Nephron progenitor cell (in vitro differentiated cells): ENCODE results near the gene ROBO2.

ENCODE experiments used
- DNase-seq: peaks from one replicate; pipeline ENCODE4 v3.0.0; 2021
- H3K27ac Mint-ChIP-seq: 2 replicates; pipeline ENCODE4 v1.8.0; 2021; ENCODE audit warnings: mild to moderate bottlenecking, moderate library complexity, mixed read lengths
- H3K27me3 Mint-ChIP-seq: 2 replicates; pipeline ENCODE4 v1.8.0; 2021; ENCODE audit warnings: mild to moderate bottlenecking, low read depth, mixed read lengths; ENCODE audit not compliant: poor library complexity
- H3K36me3 Mint-ChIP-seq: 2 replicates; pipeline ENCODE4 v1.8.0; 2021; ENCODE audit warnings: low read depth, mixed read lengths
- H3K4me1 Mint-ChIP-seq: 2 replicates; pipeline ENCODE4 v1.8.0; 2021; ENCODE audit warnings: mixed read lengths
- H3K4me3 Mint-ChIP-seq: 2 replicates; pipeline ENCODE4 v1.8.0; 2021; ENCODE audit warnings: mild to moderate bottlenecking, moderate library complexity, mixed read lengths
- H3K9me3 Mint-ChIP-seq: 2 replicates; pipeline ENCODE4 v1.8.0; 2021; ENCODE audit warnings: mild to moderate bottlenecking, moderate library complexity, mixed read lengths
- CTCF ChIP-seq: fragments of 200-600 bp; sonication (generic); IDR thresholded peaks from 2 replicates; pipeline ENCODE4 v1.5.0; 2021; ENCODE audit warnings: antibody characterized with exemption

ROBO2 gene

GRCh38 chr3:77146004-77146403 lies 106.1 kb downstream of the ROBO2 start:
- H3K9me3 Mint-ChIP-seq: no peaks in the 10 kb centered on the region
- no peak for TF ChIP-seq CTCF
- no peak overlapping the region for H3K4me3 Mint-ChIP-seq
- H3K27me3 Mint-ChIP-seq: no peaks in the 10 kb centered on the region
- H3K4me1 Mint-ChIP-seq: no peaks in the 10 kb centered on the region
- no peak overlapping the region for H3K27ac Mint-ChIP-seq
- H3K36me3 Mint-ChIP-seq: no peaks in the 10 kb centered on the region
- DNase-seq: no peak

GRCh38 chr3:77147836-77148578 lies 108.1 kb downstream of the ROBO2 start:
- no peaks in the 10 kb centered on the region for H3K4me1 Mint-ChIP-seq
- no peak for DNase-seq
- no peak overlapping the region for H3K4me3 Mint-ChIP-seq
- no peaks in the 10 kb centered on the region for H3K36me3 Mint-ChIP-seq
- no peaks in the 10 kb centered on the region for H3K9me3 Mint-ChIP-seq
- H3K27ac Mint-ChIP-seq: no peak overlapping the region
- no peaks in the 10 kb centered on the region for H3K27me3 Mint-ChIP-seq
- no peak for TF ChIP-seq CTCF

- no peak overlapping the region for H3K27ac Mint-ChIP-seq
- H3K36me3 Mint-ChIP-seq: no peaks in the 10 kb centered on the region
- no peak for TF ChIP-seq CTCF
- no peaks in the 10 kb centered on the region for H3K27me3 Mint-ChIP-seq
- H3K4me3 Mint-ChIP-seq: no peak overlapping the region
- no peaks in the 10 kb centered on the region for H3K4me1 Mint-ChIP-seq
- no peaks in the 10 kb centered on the region for H3K9me3 Mint-ChIP-seq
- DNase-seq: no peak
These were observed 109.5 kb downstream of the ROBO2 start for GRCh38 chr3:77149382-77149781.

GRCh38 chr3:77150028-77150427 lies 110.1 kb downstream of the ROBO2 start:
- H3K4me1 Mint-ChIP-seq: no peaks in the 10 kb centered on the region
- H3K4me3 Mint-ChIP-seq: no peak overlapping the region
- H3K27ac Mint-ChIP-seq: no peak overlapping the region
- no peak for TF ChIP-seq CTCF
- no peaks in the 10 kb centered on the region for H3K9me3 Mint-ChIP-seq
- H3K27me3 Mint-ChIP-seq: no peaks in the 10 kb centered on the region
- H3K36me3 Mint-ChIP-seq: no peaks in the 10 kb centered on the region
- no peak for DNase-seq

DNA sequence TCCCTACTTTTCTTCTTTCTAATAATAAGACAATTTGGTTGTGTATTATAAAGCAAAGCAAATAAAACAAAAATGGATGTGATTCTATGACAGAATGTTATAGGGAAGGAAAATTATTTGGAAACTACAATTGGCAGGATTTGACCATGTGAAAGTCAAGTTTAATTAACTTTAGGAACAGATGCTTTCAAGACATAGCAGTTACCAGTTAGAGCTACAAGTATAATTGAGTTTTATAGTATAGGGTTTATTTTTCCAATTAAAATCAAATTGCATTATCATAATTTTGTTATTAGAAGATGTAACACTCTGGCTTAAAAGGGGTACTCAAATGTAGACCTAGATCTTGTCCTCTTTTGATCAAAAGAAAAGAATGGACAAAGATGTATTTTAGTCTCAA lies 110.9 kb downstream of the ROBO2 start:
- peaks cover 3% of the 10 kb centered on the region for H3K4me1 Mint-ChIP-seq
- H3K36me3 Mint-ChIP-seq: no peaks in the 10 kb centered on the region
- no peak overlapping the region for H3K27ac Mint-ChIP-seq
- H3K27me3 Mint-ChIP-seq: no peaks in the 10 kb centered on the region
- DNase-seq: no peak
- TF ChIP-seq CTCF: no peak
- H3K4me3 Mint-ChIP-seq: no peak overlapping the region
- H3K9me3 Mint-ChIP-seq: no peaks in the 10 kb centered on the region
